Stimulated activated CD8-positive, alpha-beta memory T cell treated with anti-CD3 and anti-CD28 coated beads, Interleukin-7, amount 100 ng/mL, for 24 hours (primary cell): ENCODE data around the gene EFNA3.
A peak's percentile ranks its signal among the peaks of the same experiment; 100 is the strongest.

ENCODE experiments used
- DNase-seq: peaks from one replicate; pipeline ENCODE4 v3.0.0-alpha.2; 2020; ENCODE audit warnings: low read depth

Gene EFNA3

GRCh38 chr1:155083865-155084721 lies 5.5 kb downstream of the EFNA3 start:
- no peak for DNase-seq

- peak; percentile 77 for DNase-seq
Measured at GRCh38 chr1:155084722-155085503, 6.3 kb downstream of the EFNA3 start.

GRCh38 chr1:155085504-155086127 lies 7.0 kb downstream of the EFNA3 start:
- peak; percentile 51 for DNase-seq

GRCh38 chr1:155086128-155086741 lies 7.6 kb downstream of the EFNA3 start:
- peak; percentile 69 for DNase-seq

- DNase-seq: no peak
Measured at GRCh38 chr1:155086856-155087535, 8.4 kb downstream of the EFNA3 start.

GRCh38 chr1:155091071-155092051 lies 12.7 kb downstream of the EFNA3 start:
- DNase-seq: peak; percentile 70

GRCh38 chr1:155092131-155092530 lies 13.5 kb downstream of the EFNA3 start:
- DNase-seq: no peak

GRCh38 chr1:155092641-155093040 lies 14.0 kb downstream of the EFNA3 start:
- no peak for DNase-seq

GRCh38 chr1:155093911-155094621 lies 15.4 kb downstream of the EFNA3 start:
- DNase-seq: no peak

GRCh38 chr1:155094622-155094948 lies 15.9 kb downstream of the EFNA3 start:
- DNase-seq: no peak

GRCh38 chr1:155099331-155099730 lies 20.7 kb downstream of the EFNA3 start:
- no peak for DNase-seq

- DNase-seq: no peak
Measured at GRCh38 chr1:155103325-155103724, 24.7 kb downstream of the EFNA3 start.

GRCh38 chr1:155104605-155105534 lies 26.2 kb downstream of the EFNA3 start:
- no peak for DNase-seq

- no peak for DNase-seq
Measured at GRCh38 chr1:155105604-155106011, 27.0 kb downstream of the EFNA3 start.

- DNase-seq: no peak
Measured at GRCh38 chr1:155106862-155107261, 28.2 kb downstream of the EFNA3 start.

GRCh38 chr1:155107309-155108264 lies 28.9 kb downstream of the EFNA3 start:
- DNase-seq: no peak

GRCh38 chr1:155108296-155108695 lies 29.7 kb downstream of the EFNA3 start:
- DNase-seq: no peak

- no peak for DNase-seq
Measured at GRCh38 chr1:155110381-155110780, 31.7 kb downstream of the EFNA3 start.
